GM18526 (cell line): ENCODE data around the gene C3orf22.

ENCODE experiments used
- POLR2A ChIP-seq: IDR thresholded peaks from 3 replicates; pipeline ENCODE4 v1.6.1; 2011; ENCODE audit not compliant: insufficient read length; ENCODE audit errors: extremely low read depth

C3orf22 gene

DNA sequence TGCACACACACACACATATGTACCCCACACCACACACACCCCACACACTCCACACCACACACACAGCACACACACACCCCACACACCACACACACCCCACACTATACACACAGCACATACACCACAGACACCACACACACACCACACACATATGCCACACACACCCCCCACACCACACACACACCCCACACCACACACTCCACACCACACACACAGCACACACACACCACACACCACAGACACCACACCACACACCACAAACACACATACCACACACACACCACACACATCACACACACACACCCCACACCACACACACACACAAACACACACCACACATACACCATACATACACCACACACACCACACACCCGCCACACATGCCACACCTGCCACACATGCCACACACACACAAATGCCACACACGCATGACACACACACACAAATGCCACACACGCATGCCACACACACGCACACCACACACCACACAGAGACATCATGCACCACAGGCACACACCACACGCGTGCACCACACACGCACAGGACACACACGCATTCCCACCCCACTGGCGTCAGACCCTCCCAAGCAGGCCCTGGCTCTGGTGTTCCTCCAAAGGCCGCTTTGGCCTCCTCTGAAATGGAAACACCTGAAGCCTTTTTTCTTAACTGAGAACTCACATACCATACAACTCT is 19.0 kb downstream of the C3orf22 start:
- TF ChIP-seq POLR2A, result no peak

DNA sequence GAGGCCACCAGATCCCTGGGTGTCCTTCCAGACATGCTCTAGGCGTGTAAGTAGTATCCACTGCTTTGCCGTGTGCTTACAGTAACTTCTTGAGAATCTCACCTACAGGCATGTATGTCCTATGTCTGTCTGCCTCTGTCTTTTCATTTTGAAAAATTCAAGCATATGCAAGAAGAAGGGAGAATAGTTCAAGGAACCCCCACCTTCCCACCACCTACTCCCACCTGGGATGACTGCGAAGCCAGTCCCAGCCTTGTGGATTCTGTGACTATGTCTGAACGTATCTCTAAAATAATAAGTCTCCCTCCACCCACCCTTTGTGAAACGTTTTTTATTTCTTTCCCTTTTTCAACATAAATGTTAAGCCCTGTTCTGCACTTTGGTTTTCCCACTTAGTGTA is 19.8 kb downstream of the C3orf22 start:
- TF ChIP-seq POLR2A, result no peak

DNA sequence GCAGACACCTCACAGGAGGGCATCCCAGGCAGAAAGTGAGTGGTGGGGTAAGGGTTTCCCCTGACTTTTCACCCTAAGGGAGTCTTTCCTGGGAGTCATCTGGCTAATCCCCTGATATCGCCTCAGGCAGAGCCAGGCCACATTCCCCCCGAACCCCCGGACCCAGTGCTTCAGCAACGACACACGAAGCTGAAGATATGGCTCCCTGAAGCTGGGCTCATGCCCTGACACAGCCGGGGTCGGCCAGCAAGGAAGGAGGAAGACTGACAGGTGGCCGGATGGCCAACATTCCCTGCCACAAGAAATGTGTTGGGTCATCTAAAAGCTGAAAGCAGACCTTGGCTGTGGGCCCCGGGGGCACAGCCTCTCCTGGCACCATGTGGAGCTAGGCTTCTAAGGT is 20.4 kb downstream of the C3orf22 start:
- TF ChIP-seq POLR2A, result no peak

DNA sequence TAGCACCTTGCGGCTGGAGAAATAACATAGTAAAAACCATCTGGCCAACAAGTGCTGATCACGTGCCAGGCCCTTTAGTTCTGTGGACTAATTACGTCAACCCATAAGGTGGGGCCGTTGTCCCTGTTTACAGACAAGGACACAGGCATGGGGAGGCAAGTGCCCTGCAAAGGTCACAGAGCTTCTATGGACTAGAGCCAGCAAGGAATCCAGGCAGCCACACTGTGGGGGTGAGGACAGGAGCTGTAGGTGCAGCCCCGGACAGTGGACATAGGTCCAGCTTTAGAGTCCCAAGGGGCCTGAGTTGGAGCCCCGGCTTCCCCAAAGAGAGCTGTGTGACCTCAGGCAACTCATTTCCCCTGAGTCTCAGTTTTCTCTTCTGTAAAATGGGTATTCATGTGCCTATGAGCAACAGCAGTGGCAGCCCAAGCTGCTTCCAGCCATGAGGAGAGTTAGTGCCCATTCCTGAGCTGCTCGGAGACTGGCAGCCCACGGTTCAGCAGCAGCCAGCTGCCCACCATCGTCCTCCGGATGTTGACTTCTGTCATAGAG is 20.9 kb downstream of the C3orf22 start:
- no peak for TF ChIP-seq POLR2A

DNA sequence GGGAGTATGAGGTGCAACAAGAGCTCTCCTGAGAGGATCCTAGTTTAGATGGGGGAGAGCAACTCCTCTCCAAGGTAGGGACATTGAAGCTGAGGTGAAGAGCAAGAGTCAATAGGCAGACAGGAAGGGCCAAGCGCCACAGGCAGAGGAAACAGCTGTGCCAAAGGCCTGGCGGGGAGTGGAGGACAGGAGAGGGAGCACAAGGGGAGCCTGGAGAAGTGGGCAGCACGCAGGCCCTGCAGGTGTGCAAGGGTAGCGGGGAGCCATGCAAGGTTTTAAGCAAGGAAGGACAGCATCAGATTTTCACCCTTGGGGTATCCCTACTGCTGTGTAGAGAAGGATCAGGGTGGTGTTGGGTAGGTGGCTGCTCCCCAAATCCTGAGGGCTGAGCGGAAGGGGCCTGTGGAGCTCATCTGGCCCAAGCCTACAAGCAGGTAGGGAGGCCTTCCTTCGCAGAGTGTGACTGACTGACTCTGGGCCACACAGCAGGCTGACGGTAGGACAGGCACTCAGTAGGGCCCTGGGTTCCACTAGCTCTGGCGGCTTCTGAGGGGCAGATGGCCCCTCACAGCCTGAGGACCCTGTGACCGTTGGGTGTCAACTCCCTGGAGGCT is 21.5 kb downstream of the C3orf22 start:
- TF ChIP-seq POLR2A, result no peak

DNA sequence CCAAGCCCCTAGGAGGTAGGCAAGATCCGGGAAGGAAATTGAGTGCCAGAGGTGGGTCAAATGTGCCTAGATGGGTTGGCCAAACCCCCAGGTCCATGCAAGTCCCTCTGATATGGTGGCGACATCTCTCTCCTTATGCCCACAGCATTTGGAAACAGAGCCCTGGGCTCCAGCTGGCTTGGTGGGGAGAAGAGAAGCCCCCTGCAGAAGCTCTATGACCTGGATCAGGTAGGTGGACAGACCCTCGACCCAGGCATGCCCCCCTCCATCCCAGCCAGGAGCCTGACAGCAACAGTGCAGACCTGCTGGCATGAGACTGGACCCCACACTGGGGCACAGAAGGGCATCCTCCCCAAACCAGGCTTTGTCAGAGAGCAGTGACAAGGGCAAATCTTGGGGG is 22.6 kb downstream of the C3orf22 start:
- no peak for TF ChIP-seq POLR2A

DNA sequence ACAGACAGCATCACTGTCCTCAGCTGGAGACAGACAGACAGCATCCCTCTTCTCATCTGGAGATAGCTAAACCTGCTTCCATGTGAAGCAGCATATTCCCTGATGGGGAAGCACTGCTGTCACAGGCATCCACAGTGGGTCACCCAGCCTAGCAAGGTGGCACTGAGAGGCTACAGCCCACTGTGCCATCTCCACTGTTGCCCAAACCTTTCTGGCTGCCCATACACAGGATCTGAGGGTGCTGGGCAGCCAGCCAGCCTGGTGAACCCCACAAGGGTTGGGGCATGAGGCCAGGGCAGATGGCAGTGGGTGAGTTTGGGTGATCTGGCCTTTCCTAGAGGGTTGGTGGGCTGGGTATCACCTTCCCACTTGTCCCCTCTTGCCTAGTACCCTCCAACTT is 23.1 kb downstream of the C3orf22 start:
- TF ChIP-seq POLR2A, result no peak

DNA sequence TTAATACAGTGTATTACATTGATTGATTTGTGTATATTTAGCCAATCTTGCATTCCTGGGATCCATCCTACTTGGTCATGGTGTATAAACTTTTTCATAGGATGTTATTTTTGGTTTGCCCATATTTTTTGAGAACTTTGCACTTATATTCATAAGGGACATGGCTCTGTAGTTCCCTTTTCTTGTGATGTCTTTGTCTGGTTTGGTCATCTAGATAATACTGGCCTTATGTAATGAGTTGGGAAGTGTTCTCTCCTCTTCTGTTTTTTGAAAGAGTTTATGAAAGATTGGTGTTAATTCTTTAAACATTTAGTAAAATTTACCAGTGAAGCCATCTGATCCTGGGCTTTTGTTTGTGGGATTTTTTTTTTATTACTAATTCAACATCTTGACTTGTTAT is 25.2 kb downstream of the C3orf22 start:
- no peak for TF ChIP-seq POLR2A

DNA sequence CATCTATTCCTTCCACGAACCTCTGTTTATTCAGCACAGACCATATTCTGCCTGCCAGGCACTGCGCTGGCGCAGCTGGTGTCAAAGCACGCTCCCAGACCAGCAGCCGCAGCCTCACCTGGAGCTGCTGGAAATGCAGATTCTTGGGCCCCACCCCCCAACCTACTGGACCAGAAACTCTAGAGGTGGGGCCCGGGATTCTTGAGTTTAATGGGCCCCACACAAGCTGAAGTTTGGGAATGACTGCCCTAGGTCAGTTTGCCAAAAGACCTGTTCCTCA is 27.7 kb downstream of the C3orf22 start:
- no peak for TF ChIP-seq POLR2A

DNA sequence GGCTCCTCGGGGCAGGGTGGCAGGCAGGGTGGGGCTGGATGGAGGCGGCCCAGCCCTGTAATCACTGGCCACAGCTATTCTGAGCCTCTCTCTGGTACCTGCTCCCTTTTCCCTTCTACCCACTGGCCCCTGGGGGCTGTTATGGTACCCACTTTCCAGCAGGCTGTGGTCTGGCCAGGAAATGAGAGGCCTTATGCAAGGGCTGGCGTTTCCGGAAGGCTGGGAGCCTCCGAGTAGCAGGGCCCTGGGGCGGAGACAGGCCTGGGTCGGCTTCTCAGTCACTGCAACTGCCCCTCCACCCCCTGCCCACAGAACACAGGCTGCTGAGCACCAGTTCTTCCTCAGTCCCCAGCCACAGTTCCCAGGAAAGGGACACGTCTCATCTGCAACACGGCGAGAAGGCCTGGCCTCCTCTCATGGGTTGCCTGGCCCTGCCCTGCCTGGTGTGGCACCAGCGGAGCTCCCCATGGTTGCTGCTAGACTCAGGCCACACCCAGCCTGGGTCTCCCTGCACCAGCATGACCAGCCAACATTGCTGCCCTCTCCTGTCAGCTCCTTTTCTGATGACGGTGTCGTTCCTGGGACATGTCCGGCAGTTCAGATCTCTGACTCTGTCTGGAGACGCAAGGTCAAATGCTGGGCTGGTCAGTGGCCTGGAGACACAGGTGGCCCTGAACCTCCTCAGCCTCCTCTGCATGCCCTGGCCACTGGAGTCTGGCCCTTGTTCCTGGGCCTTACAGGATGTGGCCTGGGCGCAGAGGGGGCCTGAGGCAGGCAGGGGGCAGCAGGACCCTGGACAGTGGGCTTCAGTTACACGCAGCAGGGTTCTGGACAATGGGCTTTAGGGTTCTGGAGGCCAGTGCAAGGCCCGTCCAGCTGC is 28.3 kb downstream of the C3orf22 start:
- no peak for TF ChIP-seq POLR2A

DNA sequence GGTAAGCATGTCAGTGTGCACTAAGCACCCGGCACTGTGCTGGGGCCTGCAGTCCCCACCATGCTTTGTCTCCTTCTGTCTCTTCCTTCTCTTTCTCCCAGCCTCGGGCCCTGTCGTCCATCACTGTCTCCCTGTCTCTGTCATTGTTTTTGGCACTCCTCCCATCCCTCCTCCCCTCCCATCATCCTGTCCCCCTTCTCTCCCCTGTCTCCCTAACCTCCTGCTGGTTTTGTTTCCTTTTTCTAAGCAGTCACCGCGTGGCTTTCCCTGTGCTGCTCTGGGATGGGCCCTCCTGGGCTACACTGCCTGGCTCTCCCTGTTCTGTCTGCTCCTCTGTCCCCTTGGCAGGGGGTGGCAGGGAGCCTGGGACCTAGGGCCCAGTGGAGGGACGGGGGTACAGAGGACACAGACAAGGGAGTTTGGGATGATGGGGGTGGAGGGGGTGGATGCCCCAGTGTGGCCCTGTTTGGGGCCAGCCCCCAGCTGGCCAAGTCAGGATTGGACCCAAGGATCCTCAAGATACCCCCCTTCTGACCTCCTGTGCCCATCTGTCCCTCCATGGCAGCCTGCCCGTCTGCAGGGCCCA is 29.1 kb downstream of the C3orf22 start:
- TF ChIP-seq POLR2A, result no peak

DNA sequence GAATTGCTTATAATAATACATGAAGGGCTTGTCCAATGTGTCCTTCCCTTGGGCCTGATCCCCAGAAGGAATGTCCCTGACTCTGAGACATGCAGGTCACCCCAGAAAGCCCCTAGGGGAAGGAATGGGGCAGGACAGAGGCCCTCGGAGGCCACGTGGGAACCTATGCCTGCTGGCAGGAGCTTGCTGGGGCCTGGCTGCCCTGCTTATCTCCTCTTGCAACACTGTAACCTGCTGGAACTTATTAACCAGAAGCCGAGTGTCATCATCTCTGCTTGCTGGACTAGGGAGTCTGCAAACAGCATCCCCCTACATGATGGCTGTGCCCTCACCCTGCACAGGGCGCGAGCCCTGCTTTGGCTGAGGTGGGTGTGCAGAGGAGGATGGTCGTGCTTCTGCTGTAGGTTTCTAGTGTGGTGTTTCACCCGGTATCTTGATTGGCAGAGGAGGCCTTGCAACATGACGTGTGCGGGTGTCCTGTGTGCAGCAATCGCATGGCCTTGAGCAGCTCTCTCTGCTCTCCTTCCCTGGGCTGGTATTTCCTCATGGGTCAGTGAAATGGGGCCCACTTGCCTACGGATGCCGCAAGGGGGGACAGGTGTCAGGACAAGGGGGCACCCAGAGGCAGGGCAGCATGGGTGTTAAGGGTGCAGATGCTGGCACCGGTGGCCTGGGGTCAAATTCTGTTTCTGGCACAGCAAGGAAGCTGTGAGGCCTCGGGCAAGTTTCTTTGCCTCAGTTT is 29.8 kb downstream of the C3orf22 start:
- no peak for TF ChIP-seq POLR2A

DNA sequence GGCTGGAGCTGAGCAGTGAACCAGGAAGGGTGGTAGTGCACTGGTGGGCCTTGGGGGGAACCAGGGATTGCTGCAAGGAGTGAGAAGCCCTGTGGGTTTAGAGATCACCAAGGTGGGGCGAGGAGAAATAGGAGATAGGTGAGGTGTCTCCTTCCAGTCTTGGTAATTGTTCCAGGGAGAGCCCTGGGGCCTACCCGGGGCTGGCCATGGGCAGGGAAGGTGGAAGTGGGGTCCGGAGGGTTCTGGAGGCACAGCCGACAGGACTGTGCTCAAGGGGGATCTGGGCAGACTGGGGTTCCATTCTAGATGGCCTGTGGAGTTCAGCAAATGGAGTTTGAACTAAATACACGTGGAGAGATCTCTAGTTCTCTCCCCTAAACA is 30.3 kb downstream of the C3orf22 start:
- TF ChIP-seq POLR2A, result no peak

DNA sequence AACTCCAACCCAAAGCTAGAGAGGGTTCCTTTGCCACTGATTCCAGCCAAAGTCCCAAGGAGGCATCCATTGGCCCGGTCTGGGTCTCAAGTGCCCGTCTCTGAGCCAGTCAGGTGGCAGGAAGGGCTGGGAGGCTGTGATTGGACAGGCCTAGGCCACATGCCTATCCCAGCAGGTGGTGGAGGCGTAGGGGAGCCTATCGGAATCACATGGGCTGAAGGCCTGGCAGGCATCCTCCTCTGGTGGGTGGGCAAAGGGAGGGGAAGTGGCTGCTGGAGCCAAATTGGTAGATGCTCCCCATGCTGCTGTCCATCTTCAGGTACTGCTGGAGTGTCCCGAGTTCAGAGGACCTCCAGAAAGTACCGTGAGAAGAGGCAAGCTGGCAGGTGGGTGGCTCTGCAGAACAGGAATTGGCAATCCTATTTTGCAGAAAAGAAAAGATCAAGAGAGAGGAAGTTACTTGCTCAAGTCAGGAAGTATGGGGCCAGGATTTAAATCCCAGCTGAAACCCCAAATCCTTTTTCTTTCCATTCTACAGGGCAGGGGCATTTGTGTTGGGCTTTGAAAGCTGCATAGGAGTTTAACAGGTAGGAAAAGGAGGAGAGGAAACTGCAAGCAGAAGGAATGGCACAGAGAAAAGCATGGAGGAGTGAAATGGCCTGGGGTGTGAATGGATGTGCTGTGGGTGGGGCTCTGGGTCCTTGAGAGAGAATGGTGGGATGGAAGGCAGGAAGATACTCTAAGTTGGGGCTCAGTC is 31.1 kb downstream of the C3orf22 start:
- TF ChIP-seq POLR2A, result no peak
